SU-DHL-6 (cell line): ENCODE measurements around the gene POGLUT3.

Experiments
- H2AFZ ChIP-seq: fragments of 200-600 bp; sonication (generic); 2 replicates; pipeline ENCODE4 v1.6.1; 2014; ENCODE audit warnings: low read depth, mild to moderate bottlenecking, moderate library complexity, mixed read lengths, antibody characterized with exemption, low read length; ENCODE audit not compliant: severe bottlenecking
- H3F3A ChIP-seq: fragments of 200-600 bp; shearing (Covaris generic); 2 replicates; pipeline ENCODE4 v1.6.0; 2016; ENCODE audit warnings: antibody characterized with exemption, mild to moderate bottlenecking; ENCODE audit not compliant: insufficient read depth
- H3K27ac ChIP-seq: fragments of 200-600 bp; sonication (generic); 2 replicates; pipeline ENCODE4 v1.5.1; 2016; ENCODE audit warnings: low read depth, mild to moderate bottlenecking, low read length, moderate library complexity, mixed read lengths
- H3K27me3 ChIP-seq: fragments of 200-600 bp; sonication (generic), shearing (Covaris generic); 2 replicates; pipeline ENCODE4 v1.6.0; 2014; ENCODE audit warnings: mild to moderate bottlenecking, low read length
- H3K36me3 ChIP-seq: fragments of 200-600 bp; sonication (generic); 2 replicates; pipeline ENCODE4 v1.6.1; 2014; ENCODE audit warnings: mild to moderate bottlenecking, low read length, mixed read lengths
- H3K4me2 ChIP-seq: fragments of 300-600, 200-600 bp; shearing (Covaris generic), sonication (generic); 2 replicates; pipeline ENCODE4 v1.6.0; 2014; ENCODE audit warnings: low read length, low read depth, mild to moderate bottlenecking; ENCODE audit not compliant: poor library complexity, severe bottlenecking
- H3K4me3 ChIP-seq: fragments of 200-600 bp; sonication (generic); 2 replicates; pipeline ENCODE4 v1.5.1; 2014; ENCODE audit warnings: antibody characterized with exemption, low read length, mild to moderate bottlenecking, mixed read lengths; ENCODE audit not compliant: insufficient read depth, poor library complexity, severe bottlenecking
- H3K79me2 ChIP-seq: fragments of 200-600 bp; sonication (generic); 2 replicates; pipeline ENCODE4 v1.6.1; 2014; ENCODE audit warnings: mild to moderate bottlenecking, low read length, moderate library complexity; ENCODE audit not compliant: insufficient read depth
- H3K9ac ChIP-seq: fragments of 200-600 bp; sonication (generic); 2 replicates; pipeline ENCODE4 v1.7.0; 2014; ENCODE audit warnings: mild to moderate bottlenecking, low read length
- H3K9me2 ChIP-seq: fragments of 200-600 bp; sonication (generic); replicated peaks from 2 replicates; pipeline ENCODE4 v1.6.1; 2014; ENCODE audit warnings: low read length; ENCODE audit not compliant: insufficient read depth
- H3K9me3 ChIP-seq: fragments of 200-600 bp; sonication (generic); 2 replicates; pipeline ENCODE4 v1.6.1; 2014; ENCODE audit warnings: low read length, mixed read lengths; ENCODE audit not compliant: insufficient read depth
- H4K20me1 ChIP-seq: fragments of 200-600 bp; sonication (generic); 2 replicates; pipeline ENCODE4 v1.6.1; 2014; ENCODE audit warnings: low read depth, mild to moderate bottlenecking, antibody characterized with exemption, low read length, moderate library complexity, mixed read lengths
- CTCF ChIP-seq: fragments of 200-600 bp; sonication (generic); IDR thresholded peaks from one replicate; pipeline ENCODE4 v1.5.1; 2017; ENCODE audit warnings: antibody characterized with exemption, mild to moderate bottlenecking, low read length, moderate library complexity; ENCODE audit not compliant: insufficient read depth, poor library complexity, severe bottlenecking
- EZH2phosphoT487 ChIP-seq: fragments of 200-600 bp; sonication (generic), shearing (Covaris generic); conservative IDR thresholded peaks from 2 replicates; pipeline ENCODE4 v1.6.1; 2018; ENCODE audit warnings: mild to moderate bottlenecking, antibody characterized with exemption, low read length, moderate library complexity, mixed read lengths

POGLUT3 gene

GRCh38 chr11:108530426-108530825 lies 32.2 kb upstream of the POGLUT3 start:
- no peak overlapping the region for H2AFZ ChIP-seq
- no peaks in the 10 kb centered on the region for H3K9me2 ChIP-seq
- no peak overlapping the region for H3K4me3 ChIP-seq
- no peak overlapping the region for H3K9ac ChIP-seq
- no peak overlapping the region for H3K4me2 ChIP-seq
- H3K79me2 ChIP-seq, result no peaks in the 10 kb centered on the region
- no peaks in the 10 kb centered on the region for H3K36me3 ChIP-seq
- no peaks in the 10 kb centered on the region for H4K20me1 ChIP-seq
- no peak overlapping the region for H3K27ac ChIP-seq
- H3F3A ChIP-seq, result no peaks in the 10 kb centered on the region
- no peak for TF ChIP-seq EZH2phosphoT487
- no peak for TF ChIP-seq CTCF
- H3K27me3 ChIP-seq, result no peaks in the 10 kb centered on the region
- H3K9me3 ChIP-seq, result no peaks in the 10 kb centered on the region

- no peaks in the 10 kb centered on the region for H3K27me3 ChIP-seq
- no peaks in the 10 kb centered on the region for H3K36me3 ChIP-seq
- no peaks in the 10 kb centered on the region for H3K79me2 ChIP-seq
- H3K4me3 ChIP-seq, result no peak overlapping the region
- H3K27ac ChIP-seq, result no peak overlapping the region
- no peaks in the 10 kb centered on the region for H4K20me1 ChIP-seq
- TF ChIP-seq CTCF (no peak), EZH2phosphoT487 (no peak)
- H3K9ac ChIP-seq, result no peak overlapping the region
- no peaks in the 10 kb centered on the region for H3F3A ChIP-seq
- no peak overlapping the region for H3K4me2 ChIP-seq
- no peak overlapping the region for H2AFZ ChIP-seq
- H3K9me3 ChIP-seq, result no peaks in the 10 kb centered on the region
- no peaks in the 10 kb centered on the region for H3K9me2 ChIP-seq
Observed at GRCh38 chr11:108527382-108527781, 29.2 kb upstream of the POGLUT3 start.

DNA sequence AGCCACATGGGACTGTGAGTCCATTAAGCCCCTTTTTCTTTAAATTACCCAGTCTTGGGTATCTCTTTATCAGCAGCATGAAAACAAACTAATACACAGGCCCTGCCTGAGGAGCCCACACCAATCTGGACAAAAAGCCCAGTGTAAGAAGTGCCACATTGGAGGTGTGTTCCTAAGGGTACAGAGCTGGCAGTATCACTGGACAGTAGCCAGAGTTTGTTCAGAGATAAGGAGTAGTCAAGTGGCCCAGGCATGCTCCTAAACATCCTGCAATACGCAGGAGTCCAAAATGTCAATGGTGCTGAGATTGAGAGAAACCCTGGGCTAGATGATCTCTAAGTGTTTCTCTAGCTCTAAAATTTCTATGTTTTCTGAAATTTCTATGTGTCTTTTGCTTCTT lies 27.0 kb upstream of the POGLUT3 start:
- no peak overlapping the region for H3K27ac ChIP-seq
- H3K79me2 ChIP-seq, result no peaks in the 10 kb centered on the region
- no peaks in the 10 kb centered on the region for H3K9me3 ChIP-seq
- H3K36me3 ChIP-seq, result no peaks in the 10 kb centered on the region
- no peak overlapping the region for H3K4me2 ChIP-seq
- TF ChIP-seq CTCF (no peak), EZH2phosphoT487 (no peak)
- H3K27me3 ChIP-seq, result no peaks in the 10 kb centered on the region
- no peaks in the 10 kb centered on the region for H4K20me1 ChIP-seq
- no peak overlapping the region for H2AFZ ChIP-seq
- H3K9ac ChIP-seq, result no peak overlapping the region
- H3F3A ChIP-seq, result no peaks in the 10 kb centered on the region
- H3K9me2 ChIP-seq, result no peaks in the 10 kb centered on the region
- H3K4me3 ChIP-seq, result no peak overlapping the region

- Histone ChIP-seq H3K27ac (no peak overlapping the region), H3K9ac (no peak overlapping the region), H3K27me3 (no peaks in the 10 kb centered on the region), H3K4me3 (no peak overlapping the region), H3F3A (no peaks in the 10 kb centered on the region), H4K20me1 (no peaks in the 10 kb centered on the region), H3K36me3 (no peaks in the 10 kb centered on the region), H3K9me2 (no peaks in the 10 kb centered on the region), H2AFZ (no peak overlapping the region), H3K79me2 (no peaks in the 10 kb centered on the region), H3K9me3 (no peaks in the 10 kb centered on the region), H3K4me2 (no peak overlapping the region)
- TF ChIP-seq EZH2phosphoT487 (no peak), CTCF (no peak)
Observed at GRCh38 chr11:108524422-108524821, 26.2 kb upstream of the POGLUT3 start.
